ENCODE results near the gene C15orf61.

- TF ChIP-seq POLR2AphosphoS2 (conservative IDR thresholded peaks at IDR 0.05; ENCODE audit: low read length) = no peak
- no peak for TF ChIP-seq CTCF (IDR thresholded peaks at IDR 0.05)
- TF ChIP-seq POLR2A (IDR thresholded peaks at IDR 0.05; ENCODE audit: low read length) = no peak
Observed at GRCh38 chr15:67505675-67506572, 15.0 kb upstream of the C15orf61 start.
